ENCODE data around the gene CETP. TPM values are rescaled to one million over a fixed set of nuclear protein-coding genes. Genes with fewer than 3 reads are reported as not detected.
A peak's percentile ranks its signal among the peaks of the same experiment; 100 is the strongest.

CETP gene
- total and polyA plus RNA-seq, 2 of the 13 experiments (the other 11 are each of a cell fraction or from before 2014, with no cell fraction given) = 0.31 to 9.8 TPM

DNA sequence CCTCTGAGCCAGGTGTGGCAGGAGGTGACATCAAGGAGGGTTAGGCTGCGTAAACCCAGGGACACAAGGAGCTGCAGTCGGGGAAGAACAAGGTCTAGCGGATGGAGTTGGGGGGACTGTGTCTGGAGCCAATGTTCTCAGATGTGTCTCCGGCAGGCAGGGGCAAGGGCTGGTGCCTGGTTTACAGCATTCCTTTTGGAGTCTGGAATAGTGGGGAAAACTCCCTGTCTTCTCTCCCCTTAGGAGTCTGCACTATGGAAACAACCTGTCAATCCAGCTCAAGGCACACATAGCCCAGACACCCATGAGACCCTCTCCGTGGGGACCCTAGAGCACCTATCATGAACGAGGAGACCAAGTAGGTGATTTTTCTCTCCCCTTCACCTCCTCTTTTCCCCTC lies 55.1 kb downstream of the CETP start:
- no peaks in the 10 kb centered on the region for H3K9me3 ChIP-seq (ENCODE audit: low read length)
- CTCF ChIA-PET (ENCODE audit: low intra/inter-chr PET ratio, low total read pairs) = no interaction called here
- no peaks in the 10 kb centered on the region for H4K20me1 ChIP-seq (ENCODE audit: insufficient read depth, low read length)
- no peaks in the 10 kb centered on the region for H3K36me3 ChIP-seq (replicated peaks in 1 of 2; ENCODE audit: control insufficient read depth in 1 of 2, insufficient read depth in 2 of 2, low read length in 2 of 2)
- FAIRE-seq = no peak
- intact Hi-C loops (cut with micrococcal nuclease; ENCODE audit: unreplicated experiment) = no loop called here
- no peak for ATAC-seq
- in situ Hi-C loops (cut with HindIII; ENCODE audit: extremely low pct_ligation_motif_present, low pct_unique_long_range_greater_than_20kb) = no loop called here
- no peak overlapping the region for H3K27ac ChIP-seq (ENCODE audit: extremely low read length, insufficient read depth, low read length)
- peaks cover 15% of the 10 kb centered on the region for H3K4me1 ChIP-seq (ENCODE audit: insufficient read depth, low read length)
- no peak overlapping the region for H2AFZ ChIP-seq (ENCODE audit: low read length)
- H3K4me3 ChIP-seq (replicated peaks in 1 of 3; ENCODE audit: insufficient read depth in 1 of 3, low read depth in 2 of 3, low read length in 3 of 3) = no peak overlapping the region
- no peak for DNase-seq (ENCODE audit: low spot score)
- POLR2A ChIA-PET = no interaction called here
- H3K4me2 ChIP-seq (ENCODE audit: low read depth, low read length) = no peak overlapping the region
- no peaks in the 10 kb centered on the region for H3K27me3 ChIP-seq (ENCODE audit: control insufficient read depth in 1 of 2, insufficient read depth in 2 of 2, low read length in 2 of 2)
- TF ChIP-seq, protein P1, sequence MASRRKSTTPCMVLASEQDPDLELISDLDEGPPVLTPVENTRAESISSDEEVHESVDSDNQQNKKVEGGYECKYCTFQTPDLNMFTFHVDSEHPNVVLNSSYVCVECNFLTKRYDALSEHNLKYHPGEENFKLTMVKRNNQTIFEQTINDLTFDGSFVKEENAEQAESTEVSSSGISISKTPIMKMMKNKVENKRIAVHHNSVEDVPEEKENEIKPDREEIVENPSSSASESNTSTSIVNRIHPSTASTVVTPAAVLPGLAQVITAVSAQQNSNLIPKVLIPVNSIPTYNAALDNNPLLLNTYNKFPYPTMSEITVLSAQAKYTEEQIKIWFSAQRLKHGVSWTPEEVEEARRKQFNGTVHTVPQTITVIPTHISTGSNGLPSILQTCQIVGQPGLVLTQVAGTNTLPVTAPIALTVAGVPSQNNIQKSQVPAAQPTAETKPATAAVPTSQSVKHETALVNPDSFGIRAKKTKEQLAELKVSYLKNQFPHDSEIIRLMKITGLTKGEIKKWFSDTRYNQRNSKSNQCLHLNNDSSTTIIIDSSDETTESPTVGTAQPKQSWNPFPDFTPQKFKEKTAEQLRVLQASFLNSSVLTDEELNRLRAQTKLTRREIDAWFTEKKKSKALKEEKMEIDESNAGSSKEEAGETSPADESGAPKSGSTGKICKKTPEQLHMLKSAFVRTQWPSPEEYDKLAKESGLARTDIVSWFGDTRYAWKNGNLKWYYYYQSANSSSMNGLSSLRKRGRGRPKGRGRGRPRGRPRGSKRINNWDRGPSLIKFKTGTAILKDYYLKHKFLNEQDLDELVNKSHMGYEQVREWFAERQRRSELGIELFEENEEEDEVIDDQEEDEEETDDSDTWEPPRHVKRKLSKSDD (CRISPR knock-in tag; IDR thresholded peaks at IDR 0.05; ENCODE audit: low read depth) = no peak
- TF ChIP-seq TOPORS (CRISPR knock-in tag; IDR thresholded peaks at IDR 0.05) = no peak
- BruUV-seq (replicated peaks) = no TSS peak
- WGBS (ENCODE audit: low lambda C conversion rate) = 52% methylated on average over 6 of the region's 6 CpGs
- H3K79me2 ChIP-seq (ENCODE audit: insufficient read depth, low read length) = no peaks in the 10 kb centered on the region
- no peak overlapping the region for H3K9ac ChIP-seq (ENCODE audit: insufficient read depth, low read depth, low read length)

DNA sequence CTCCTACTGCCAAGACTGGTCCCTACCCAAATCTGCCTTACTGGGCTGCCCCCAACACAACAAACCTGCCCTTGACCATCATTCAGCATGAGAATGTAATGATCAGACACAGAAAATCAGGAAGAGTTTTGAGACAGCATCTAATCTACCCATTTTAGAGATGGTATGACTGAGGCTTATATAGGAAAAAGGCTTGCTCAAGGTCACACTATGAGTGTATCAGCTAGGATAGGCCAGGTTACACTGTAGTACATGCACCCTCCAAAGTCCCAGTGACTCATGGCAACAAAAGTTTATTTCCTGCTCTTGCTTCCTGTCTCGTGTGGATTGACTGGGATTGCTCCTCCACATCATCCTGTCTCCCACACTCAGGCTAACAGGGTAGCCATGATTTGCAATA lies 55.5 kb downstream of the CETP start:
- Histone ChIP-seq H3K9me3 (ENCODE audit: low read length) (no peaks in the 10 kb centered on the region), H3K4me1 (ENCODE audit: insufficient read depth, low read length) (peaks cover 15% of the 10 kb centered on the region), H2AFZ (ENCODE audit: low read length) (no peak overlapping the region), H3K9ac (ENCODE audit: insufficient read depth, low read depth, low read length) (no peak overlapping the region), H3K79me2 (ENCODE audit: insufficient read depth, low read length) (no peaks in the 10 kb centered on the region), H4K20me1 (ENCODE audit: insufficient read depth, low read length) (no peaks in the 10 kb centered on the region), H3K27ac (ENCODE audit: extremely low read length, insufficient read depth, low read length) (no peak overlapping the region), H3K27me3 (ENCODE audit: control insufficient read depth in 1 of 2, insufficient read depth in 2 of 2, low read length in 2 of 2) (0 out of 5 replicates have a peak, but pooled peaks cover 0 to 2% of the 10 kb centered on the region in 2 experiments), H3K4me3 (replicated peaks in 1 of 3; ENCODE audit: insufficient read depth in 1 of 3, low read depth in 2 of 3, low read length in 3 of 3) (no peak overlapping the region), H3K36me3 (replicated peaks in 1 of 2; ENCODE audit: control insufficient read depth in 1 of 2, insufficient read depth in 2 of 2, low read length in 2 of 2) (no peaks in the 10 kb centered on the region), H3K4me2 (ENCODE audit: low read depth, low read length) (no peak overlapping the region)
- peak; percentile 47; the same call in 1 of the 2 replicates for TF ChIP-seq CHD4 (IDR thresholded peaks at IDR 0.05; ENCODE audit: borderline replicate concordance, low read length)
- TF ChIP-seq LCORL (IDR thresholded peaks at IDR 0.05) = no peak
- TF ChIP-seq LCORL (CRISPR knock-in tag; IDR thresholded peaks at IDR 0.05) = no peak
- TF ChIP-seq, protein P2, sequence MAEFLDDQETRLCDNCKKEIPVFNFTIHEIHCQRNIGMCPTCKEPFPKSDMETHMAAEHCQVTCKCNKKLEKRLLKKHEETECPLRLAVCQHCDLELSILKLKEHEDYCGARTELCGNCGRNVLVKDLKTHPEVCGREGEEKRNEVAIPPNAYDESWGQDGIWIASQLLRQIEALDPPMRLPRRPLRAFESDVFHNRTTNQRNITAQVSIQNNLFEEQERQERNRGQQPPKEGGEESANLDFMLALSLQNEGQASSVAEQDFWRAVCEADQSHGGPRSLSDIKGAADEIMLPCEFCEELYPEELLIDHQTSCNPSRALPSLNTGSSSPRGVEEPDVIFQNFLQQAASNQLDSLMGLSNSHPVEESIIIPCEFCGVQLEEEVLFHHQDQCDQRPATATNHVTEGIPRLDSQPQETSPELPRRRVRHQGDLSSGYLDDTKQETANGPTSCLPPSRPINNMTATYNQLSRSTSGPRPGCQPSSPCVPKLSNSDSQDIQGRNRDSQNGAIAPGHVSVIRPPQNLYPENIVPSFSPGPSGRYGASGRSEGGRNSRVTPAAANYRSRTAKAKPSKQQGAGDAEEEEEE (CRISPR knock-in tag; IDR thresholded peaks at IDR 0.05; ENCODE audit: borderline replicate concordance) = no peak
- peak; percentile 50; the same call in 1 of the 2 replicates for TF ChIP-seq ZMYM3 (CRISPR knock-in tag; IDR thresholded peaks at IDR 0.05)
- TF ChIP-seq ZNF143 (CRISPR knock-in tag; IDR thresholded peaks at IDR 0.05) = no peak
- no peak for TF ChIP-seq NFRKB (IDR thresholded peaks at IDR 0.05)
- TF ChIP-seq ZNF629 (CRISPR knock-in tag; conservative IDR thresholded peaks at IDR 0.05) = peak; percentile 91
- FAIRE-seq (no peak), DNase-seq (ENCODE audit: low spot score) (no peak), ATAC-seq (no peak)
- POLR2A ChIA-PET = no interaction called here
- CTCF ChIA-PET (ENCODE audit: low intra/inter-chr PET ratio, low total read pairs) = no interaction called here
- intact Hi-C loops (cut with micrococcal nuclease; ENCODE audit: unreplicated experiment) (no loop called here), in situ Hi-C loops (cut with HindIII; ENCODE audit: extremely low pct_ligation_motif_present, low pct_unique_long_range_greater_than_20kb) (no loop called here)
- no TSS peak for BruUV-seq (replicated peaks)
- WGBS (ENCODE audit: low lambda C conversion rate) = 14% methylated on average over 1 of the region's 1 CpG
